ENCODE measurements around the gene IFRD2.
A peak's percentile ranks its signal among the peaks of the same experiment; 100 is the strongest.

IFRD2 gene

GRCh38 chr3:50292159-50293078 lies at the start of gene IFRD2:
Gene IFRD2, minus strand, starts transcription at chr3:50292429. Its CDS starts 155 bp downstream, at chr3:50292274.
- peak; percentile 94 for DNase-seq

- no peak for DNase-seq
Observed at GRCh38 chr3:50341537-50341936, 49.3 kb upstream of the IFRD2 start.

GRCh38 chr3:50340448-50341329 lies 48.5 kb upstream of the IFRD2 start, which contains the start of gene RASSF1:
Gene RASSF1, minus strand, starts transcription at chr3:50340836. Its CDS starts 31 bp downstream, at chr3:50340805.
- no peak for DNase-seq

GRCh38 chr3:50340147-50340447 lies 47.9 kb upstream of the IFRD2 start:
- no peak for DNase-seq

GRCh38 chr3:50339485-50340146 lies 47.4 kb upstream of the IFRD2 start:
- no peak for DNase-seq

GRCh38 chr3:50338965-50339364 lies 46.7 kb upstream of the IFRD2 start:
- DNase-seq, result no peak

- DNase-seq, result peak; percentile 95
Observed at GRCh38 chr3:50337175-50337861, 45.1 kb upstream of the IFRD2 start.

- peak; percentile 40 for DNase-seq
Observed at GRCh38 chr3:50336452-50337174, 44.4 kb upstream of the IFRD2 start.

GRCh38 chr3:50334339-50335075 lies 42.3 kb upstream of the IFRD2 start:
- DNase-seq, result no peak

GRCh38 chr3:50333744-50334328 lies 41.6 kb upstream of the IFRD2 start:
- DNase-seq, result no peak

GRCh38 chr3:50331364-50331907 lies 39.2 kb upstream of the IFRD2 start:
- DNase-seq, result no peak

GRCh38 chr3:50330330-50330729 lies 38.1 kb upstream of the IFRD2 start:
- no peak for DNase-seq

- DNase-seq, result peak; percentile 95
Observed at GRCh38 chr3:50327943-50328691, 35.9 kb upstream of the IFRD2 start, which contains the start of gene TUSC2. Gene TUSC2, minus strand, starts transcription at chr3:50328223. Its CDS starts 124 bp downstream, at chr3:50328099.

GRCh38 chr3:50327129-50327528 lies 34.9 kb upstream of the IFRD2 start:
- DNase-seq, result no peak

GRCh38 chr3:50326182-50326541 lies 33.9 kb upstream of the IFRD2 start:
- no peak for DNase-seq

- DNase-seq, result no peak
Observed at GRCh38 chr3:50325497-50326181, 33.4 kb upstream of the IFRD2 start.

GRCh38 chr3:50325113-50325480 lies 32.9 kb upstream of the IFRD2 start:
- DNase-seq, result no peak

GRCh38 chr3:50324351-50325112 lies 32.3 kb upstream of the IFRD2 start:
- peak; percentile 61 for DNase-seq

Measured in DMS53 (cell line).